ENCODE measurements around the gene SEC16A. TPM values are rescaled to one million over a fixed set of nuclear protein-coding genes. Genes with fewer than 3 reads are reported as not detected.

Gene SEC16A
- total and polyA plus RNA-seq, 11 donors: 20.9 to 53.3 (median 29.9) TPM

DNA sequence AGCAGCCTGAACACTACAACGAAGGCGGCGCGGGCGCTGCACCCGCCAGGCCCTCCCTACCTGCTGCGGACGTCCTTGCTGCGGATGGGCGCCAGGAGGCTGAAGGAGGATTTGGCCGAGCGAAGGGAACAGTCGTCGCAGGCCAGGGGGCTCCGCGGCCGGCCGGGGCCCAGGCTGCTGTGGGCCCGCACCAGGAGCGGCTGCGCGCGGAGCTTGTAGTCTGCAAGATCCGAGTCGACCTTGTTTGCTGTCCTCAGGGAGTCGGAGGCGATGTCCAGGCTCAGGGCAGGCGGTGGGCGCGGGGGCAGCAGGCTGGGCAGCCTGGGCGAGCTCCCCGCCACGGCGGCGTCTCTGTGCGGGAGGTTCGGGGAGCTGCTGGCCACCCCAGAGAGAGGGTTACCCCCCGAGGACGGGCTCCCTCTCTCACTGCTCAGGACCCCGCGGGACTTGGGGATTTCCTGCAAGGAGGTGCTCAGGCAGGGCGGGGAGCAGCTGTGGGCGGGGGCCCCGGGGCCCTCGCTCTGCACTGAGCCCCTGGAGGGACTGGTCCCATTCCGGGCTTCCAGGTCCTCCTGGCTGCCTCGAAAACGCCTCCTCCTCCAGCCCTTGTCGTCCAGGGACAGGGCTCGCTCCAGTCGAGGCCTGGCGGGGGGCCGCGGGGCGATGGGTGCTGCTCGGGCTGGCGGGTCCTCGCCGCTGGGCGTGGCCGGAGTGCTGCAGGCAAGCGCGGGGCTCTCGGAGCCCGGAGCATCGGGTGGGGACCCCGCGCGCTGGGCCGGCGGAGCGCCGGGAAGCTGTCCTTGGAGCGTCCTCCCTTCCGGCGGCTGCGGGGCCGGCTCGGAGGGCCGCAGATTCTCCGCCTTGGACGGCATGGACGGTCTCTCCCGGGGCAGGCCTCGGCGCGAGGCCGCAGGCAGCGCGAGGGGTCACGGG lies 44.0 kb downstream of the SEC16A start:
- ATAC-seq: peak in 3 of 4 donors; percentile 14 to 36 (median 30)
- TF ChIP-seq, protein P1, sequence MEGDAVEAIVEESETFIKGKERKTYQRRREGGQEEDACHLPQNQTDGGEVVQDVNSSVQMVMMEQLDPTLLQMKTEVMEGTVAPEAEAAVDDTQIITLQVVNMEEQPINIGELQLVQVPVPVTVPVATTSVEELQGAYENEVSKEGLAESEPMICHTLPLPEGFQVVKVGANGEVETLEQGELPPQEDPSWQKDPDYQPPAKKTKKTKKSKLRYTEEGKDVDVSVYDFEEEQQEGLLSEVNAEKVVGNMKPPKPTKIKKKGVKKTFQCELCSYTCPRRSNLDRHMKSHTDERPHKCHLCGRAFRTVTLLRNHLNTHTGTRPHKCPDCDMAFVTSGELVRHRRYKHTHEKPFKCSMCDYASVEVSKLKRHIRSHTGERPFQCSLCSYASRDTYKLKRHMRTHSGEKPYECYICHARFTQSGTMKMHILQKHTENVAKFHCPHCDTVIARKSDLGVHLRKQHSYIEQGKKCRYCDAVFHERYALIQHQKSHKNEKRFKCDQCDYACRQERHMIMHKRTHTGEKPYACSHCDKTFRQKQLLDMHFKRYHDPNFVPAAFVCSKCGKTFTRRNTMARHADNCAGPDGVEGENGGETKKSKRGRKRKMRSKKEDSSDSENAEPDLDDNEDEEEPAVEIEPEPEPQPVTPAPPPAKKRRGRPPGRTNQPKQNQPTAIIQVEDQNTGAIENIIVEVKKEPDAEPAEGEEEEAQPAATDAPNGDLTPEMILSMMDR (IDR thresholded peaks at IDR 0.05): no peak
- no peak for TF ChIP-seq POLR2A (IDR thresholded peaks at IDR 0.05)
- H3K4me1 ChIP-seq: peaks cover 8 to 44% (median 30%) of the 10 kb centered on the region in 12 donors
- H3K27me3 ChIP-seq: no peaks in the 10 kb centered on the region
- peaks cover 0 to 57% (median 40%) of the 10 kb centered on the region in 9 donors for H3K36me3 ChIP-seq
- peak overlapping the region; percentile 50 to 92 (median 86) for H3K27ac ChIP-seq
- DNase-seq: peak in 2 of 5 donors; percentile 49 to 72
- intact Hi-C loops (cut with DNase I): loop anchor here in 1 of 10 donors (5.0 kb wide), 1 partner anchor 37 kb away; the partner anchor contains the start of gene SNAPC4
- H3K4me3 ChIP-seq: peak overlapping the region; percentile 64 to 99 (median 95)
- 0 to 3% (median 1%) methylated on average over 24 to 91 of the region's 91 CpGs for WGBS, 4 donors
- no peaks in the 10 kb centered on the region for H3K9me3 ChIP-seq

- no peaks in the 10 kb centered on the region for H3K27me3 ChIP-seq
- peaks cover 0 to 57% (median 37%) of the 10 kb centered on the region in 9 donors for H3K36me3 ChIP-seq
- H3K27ac ChIP-seq: peak overlapping the region in 5 of 12 donors; percentile 78 to 92 (median 88)
- H3K9me3 ChIP-seq: no peaks in the 10 kb centered on the region
- ATAC-seq (peak in 1 of 4 donors; percentile 11), DNase-seq (no peak)
- WGBS, 4 donors: 48 to 53% (median 50%) methylated on average over 36 to 37 of the region's 37 CpGs
- peak overlapping the region; percentile 64 to 99 (median 95) for H3K4me3 ChIP-seq
- TF ChIP-seq, protein P1 (IDR thresholded peaks at IDR 0.05): no peak
- TF ChIP-seq POLR2A (IDR thresholded peaks at IDR 0.05): no peak
- peaks cover 8 to 44% (median 30%) of the 10 kb centered on the region in 12 donors for H3K4me1 ChIP-seq
- intact Hi-C loops (cut with DNase I): loop anchor here in 1 of 10 donors (5.0 kb wide), 1 partner anchor 36 kb away; the partner anchor contains the start of gene SNAPC4
These were observed 44.8 kb downstream of the SEC16A start for GRCh38 chr9:136437839-136438547.

DNA sequence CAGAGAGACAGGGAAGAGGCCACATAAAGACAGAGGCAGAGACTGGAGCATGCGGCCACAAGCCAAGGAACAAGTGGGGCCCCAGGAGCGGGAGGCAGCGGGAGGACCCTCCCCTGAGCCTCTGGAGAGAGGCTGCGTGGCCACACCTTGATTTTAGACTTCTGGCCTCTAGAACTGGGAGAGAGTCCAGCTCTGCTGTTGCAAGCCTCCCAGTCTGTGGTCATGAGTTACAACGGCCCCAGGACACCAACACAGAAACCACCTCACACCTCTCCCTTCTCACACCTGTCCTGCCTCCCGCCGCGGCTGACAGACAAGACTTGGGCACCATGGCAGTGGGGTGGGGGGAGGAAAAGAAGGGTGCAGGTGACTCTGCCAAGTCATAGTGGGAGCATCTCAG lies 45.4 kb downstream of the SEC16A start:
- no peak for DNase-seq
- no peaks in the 10 kb centered on the region for H3K9me3 ChIP-seq
- 55 to 62% (median 59%) methylated on average over 8 of the region's 8 CpGs for WGBS, 4 donors
- H3K4me1 ChIP-seq: peaks cover 8 to 44% (median 30%) of the 10 kb centered on the region in 12 donors
- intact Hi-C loops (cut with DNase I): loop anchor here in 1 of 10 donors (5.0 kb wide), 1 partner anchor 35 kb away; the partner anchor contains the start of gene SNAPC4
- peaks cover 0 to 57% (median 37%) of the 10 kb centered on the region in 9 donors for H3K36me3 ChIP-seq
- H3K27me3 ChIP-seq: no peaks in the 10 kb centered on the region
- H3K4me3 ChIP-seq: peak overlapping the region in 10 of 12 donors; percentile 64 to 99 (median 95)
- peak overlapping the region in 3 of 12 donors; percentile 4 to 88 (median 88) for H3K27ac ChIP-seq
- no peak for ATAC-seq
- TF ChIP-seq POLR2A (IDR thresholded peaks at IDR 0.05): no peak
- TF ChIP-seq, protein P1 (IDR thresholded peaks at IDR 0.05): no peak
